HEK293T (cell line): ENCODE data around the gene RAB3A.

Experiments used
- ARNT ChIP-seq: fragments of 450-650 bp; IDR thresholded peaks from 2 replicates; pipeline ENCODE4 v1.6.1; 2017; ENCODE audit warnings: mild to moderate bottlenecking
- CTBP1 ChIP-seq: fragments of 450-650 bp; IDR thresholded peaks from 2 replicates; pipeline ENCODE4 v1.6.1; 2016; ENCODE audit warnings: borderline replicate concordance
- ELF4 ChIP-seq: fragments of 450-650 bp; IDR thresholded peaks from 2 replicates; pipeline ENCODE4 v1.6.1; 2017; ENCODE audit warnings: antibody characterized with exemption
- L3MBTL2 ChIP-seq: fragments of 450-650 bp; conservative IDR thresholded peaks from 2 replicates; pipeline ENCODE4 v1.6.1; 2016; ENCODE audit warnings: mild to moderate bottlenecking
- LEF1 ChIP-seq: fragments of 450-650 bp; IDR thresholded peaks from 2 replicates; pipeline ENCODE4 v1.6.1; 2017; ENCODE audit warnings: mild to moderate bottlenecking, borderline replicate concordance
- SP1 ChIP-seq: fragments of 450-650 bp; IDR thresholded peaks from 2 replicates; pipeline ENCODE4 v1.6.1; 2017
- SUZ12 ChIP-seq: fragments of 450-650 bp; IDR thresholded peaks from 2 replicates; pipeline ENCODE4 v1.6.1; 2016; ENCODE audit warnings: mild to moderate bottlenecking
- TARDBP ChIP-seq: fragments of 450-650 bp; IDR thresholded peaks from 2 replicates; pipeline ENCODE4 v1.6.1; 2016
- ZNF384 ChIP-seq: fragments of 450-650 bp; IDR thresholded peaks from 2 replicates; pipeline ENCODE4 v1.6.1; 2016

- TF ChIP-seq L3MBTL2 (no peak), TARDBP (no peak), ZNF384 (no peak), CTBP1 (no peak), SP1 (no peak), SUZ12 (no peak), ELF4 (no peak), ARNT (no peak), LEF1 (no peak)
Measured at GRCh38 chr19:18179957-18180356, 23.9 kb downstream of the RAB3A start.
